ENCODE data around the gene CCL20. TPM values are rescaled to one million over a fixed set of nuclear protein-coding genes. Genes with fewer than 3 reads are reported as not detected.

The CCL20 gene
- total RNA-seq, 4 donors from 2014 or later: 0.40 to 1.5 TPM; not detected in 2

- in situ Hi-C loops (cut with MboI; ENCODE audit: low sequenced_read_pairs in 4 of 4): no loop called here
- no peaks in the 10 kb centered on the region for H3K27me3 ChIP-seq
- DNase-seq (no peak), ATAC-seq (no peak)
- no peak for TF ChIP-seq POLR2A (IDR thresholded peaks at IDR 0.05)
- TF ChIP-seq CTCF (IDR thresholded peaks at IDR 0.05 in 4 of 5, conservative IDR thresholded peaks at IDR 0.05 in 1 of 5): no peak
- intact Hi-C loops (cut with DNase I; ENCODE audit: low total_unique reads): no loop called here
- H3K36me3 ChIP-seq: no peaks in the 10 kb centered on the region
- H3K27ac ChIP-seq: no peak overlapping the region
- no peaks in the 10 kb centered on the region for H3K9me3 ChIP-seq
- no peak overlapping the region for H3K4me3 ChIP-seq
- no peaks in the 10 kb centered on the region for H3K4me1 ChIP-seq
These were observed 8.1 kb upstream of the CCL20 start for GRCh38 chr2:227805578-227805977.

- no peak overlapping the region for H3K4me3 ChIP-seq
- no peaks in the 10 kb centered on the region for H3K9me3 ChIP-seq
- no peak overlapping the region for H3K27ac ChIP-seq
- H3K4me1 ChIP-seq: no peaks in the 10 kb centered on the region
- TF ChIP-seq POLR2A (IDR thresholded peaks at IDR 0.05) (no peak), CTCF (IDR thresholded peaks at IDR 0.05 in 4 of 5, conservative IDR thresholded peaks at IDR 0.05 in 1 of 5) (no peak)
- no peaks in the 10 kb centered on the region for H3K36me3 ChIP-seq
- DNase-seq (no peak), ATAC-seq (no peak)
- intact Hi-C loops (cut with DNase I; ENCODE audit: low total_unique reads) (no loop called here), in situ Hi-C loops (cut with MboI; ENCODE audit: low sequenced_read_pairs in 4 of 4) (no loop called here)
- H3K27me3 ChIP-seq: no peaks in the 10 kb centered on the region
These were observed 4.7 kb upstream of the CCL20 start for GRCh38 chr2:227808936-227809335.

- no peaks in the 10 kb centered on the region for H3K36me3 ChIP-seq
- no peaks in the 10 kb centered on the region for H3K27me3 ChIP-seq
- H3K4me3 ChIP-seq: no peak overlapping the region
- in situ Hi-C loops (cut with MboI; ENCODE audit: low sequenced_read_pairs in 4 of 4) (no loop called here), intact Hi-C loops (cut with DNase I; ENCODE audit: low total_unique reads) (no loop called here)
- DNase-seq (no peak), ATAC-seq (no peak)
- no peaks in the 10 kb centered on the region for H3K9me3 ChIP-seq
- no peaks in the 10 kb centered on the region for H3K4me1 ChIP-seq
- TF ChIP-seq CTCF (IDR thresholded peaks at IDR 0.05 in 4 of 5, conservative IDR thresholded peaks at IDR 0.05 in 1 of 5): no peak
- no peak overlapping the region for H3K27ac ChIP-seq
These were observed 1.6 kb upstream of the CCL20 start for GRCh38 chr2:227812001-227812400.

GRCh38 chr2:227813229-227813561 is 447 bp upstream of the CCL20 start:
- ATAC-seq (no peak), DNase-seq (no peak)
- Histone ChIP-seq H3K27ac (no peak overlapping the region), H3K27me3 (no peaks in the 10 kb centered on the region), H3K36me3 (no peaks in the 10 kb centered on the region), H3K4me1 (no peaks in the 10 kb centered on the region), H3K4me3 (no peak overlapping the region), H3K9me3 (no peaks in the 10 kb centered on the region)
- no peak for TF ChIP-seq CTCF (IDR thresholded peaks at IDR 0.05 in 4 of 5, conservative IDR thresholded peaks at IDR 0.05 in 1 of 5)
- TF ChIP-seq POLR2A (IDR thresholded peaks at IDR 0.05): no peak
- in situ Hi-C loops (cut with MboI; ENCODE audit: low sequenced_read_pairs in 4 of 4): no loop called here
- intact Hi-C loops (cut with DNase I; ENCODE audit: low total_unique reads): no loop called here

GRCh38 chr2:227815066-227815465 is 1.4 kb downstream of the CCL20 start:
- DNase-seq (no peak), ATAC-seq (no peak)
- H3K27me3 ChIP-seq: no peaks in the 10 kb centered on the region
- no peaks in the 10 kb centered on the region for H3K36me3 ChIP-seq
- in situ Hi-C loops (cut with MboI; ENCODE audit: low sequenced_read_pairs in 4 of 4): no loop called here
- H3K4me3 ChIP-seq: no peak overlapping the region
- no peaks in the 10 kb centered on the region for H3K4me1 ChIP-seq
- no peak for TF ChIP-seq CTCF (IDR thresholded peaks at IDR 0.05 in 4 of 5, conservative IDR thresholded peaks at IDR 0.05 in 1 of 5)
- TF ChIP-seq POLR2A (IDR thresholded peaks at IDR 0.05): no peak
- no peaks in the 10 kb centered on the region for H3K9me3 ChIP-seq
- intact Hi-C loops (cut with DNase I; ENCODE audit: low total_unique reads): no loop called here
- no peak overlapping the region for H3K27ac ChIP-seq
